HG03066 (cell line): Measurements from ENCODE around the gene PTPN3.
"Not testable (repeated sequence)": the region's sequence is repeated elsewhere in the genome, so short reads cannot be mapped to it uniquely, and the experiment has no call there.

Experiments used
- ATAC-seq: cut with Tn5 transposase; IDR thresholded peaks from one replicate; pipeline ENCODE4 v1.9.1; 2021; ENCODE audit warnings: low read depth; ENCODE audit not compliant: unreplicated experiment

PTPN3 gene

GRCh38 chr9:109403116-109403515 lies 95.0 kb downstream of the PTPN3 start:
- no peak for ATAC-seq

DNA sequence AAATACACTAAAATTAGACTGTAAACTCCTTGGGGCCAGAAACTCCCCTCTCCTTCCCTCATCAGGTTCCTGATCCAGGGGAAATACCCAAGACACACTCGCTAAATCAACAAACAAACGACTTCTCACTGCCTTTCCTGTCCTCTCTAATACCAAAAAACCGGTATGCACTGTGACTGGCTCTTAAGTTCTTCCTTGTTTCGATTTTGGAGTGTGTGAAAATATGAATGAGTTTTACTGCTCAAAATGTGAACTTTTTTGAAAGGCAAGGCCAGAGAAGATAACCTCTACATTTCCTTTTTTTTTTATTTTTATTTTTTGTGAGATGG lies 96.2 kb downstream of the PTPN3 start:
- ATAC-seq, result no peak

- ATAC-seq, result no peak
Measured at GRCh38 chr9:109401169-109401989, 96.7 kb downstream of the PTPN3 start.

GRCh38 chr9:109399258-109399767 lies 98.8 kb downstream of the PTPN3 start:
- ATAC-seq, result peak; percentile 44

- ATAC-seq, result no peak
Measured at GRCh38 chr9:109391176-109391575, 106.9 kb downstream of the PTPN3 start.

GRCh38 chr9:109387856-109388255 lies 110.3 kb downstream of the PTPN3 start:
- no peak for ATAC-seq

- no peak for ATAC-seq
Measured at GRCh38 chr9:109387206-109387605, 110.9 kb downstream of the PTPN3 start.

- no peak for ATAC-seq
Measured at GRCh38 chr9:109385499-109385898, 112.6 kb downstream of the PTPN3 start.

- no peak for ATAC-seq
Measured at GRCh38 chr9:109383947-109384346, 114.2 kb downstream of the PTPN3 start.

GRCh38 chr9:109383356-109383755 lies 114.8 kb downstream of the PTPN3 start:
- no peak for ATAC-seq

DNA sequence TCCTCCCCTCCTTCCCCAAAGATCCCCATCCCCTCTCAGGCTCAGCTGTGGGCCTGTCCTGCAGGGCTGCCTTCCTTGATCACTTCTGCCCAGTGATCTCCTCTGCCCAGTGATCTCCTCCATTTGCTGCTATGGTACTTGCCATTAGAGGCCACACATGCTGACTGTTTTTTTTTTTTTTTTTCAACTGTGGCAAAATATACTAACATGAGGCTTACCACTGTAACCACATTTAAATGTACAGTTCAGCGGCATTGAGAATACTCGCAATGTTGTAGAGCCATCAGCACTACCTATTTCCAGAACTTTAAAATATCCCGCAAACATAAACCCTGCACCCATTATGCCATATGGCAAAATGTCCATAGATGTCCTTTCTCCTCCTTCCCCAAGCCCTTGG lies 115.5 kb downstream of the PTPN3 start:
- ATAC-seq, result no peak

GRCh38 chr9:109382182-109382581 lies 115.9 kb downstream of the PTPN3 start:
- ATAC-seq, result no peak

DNA sequence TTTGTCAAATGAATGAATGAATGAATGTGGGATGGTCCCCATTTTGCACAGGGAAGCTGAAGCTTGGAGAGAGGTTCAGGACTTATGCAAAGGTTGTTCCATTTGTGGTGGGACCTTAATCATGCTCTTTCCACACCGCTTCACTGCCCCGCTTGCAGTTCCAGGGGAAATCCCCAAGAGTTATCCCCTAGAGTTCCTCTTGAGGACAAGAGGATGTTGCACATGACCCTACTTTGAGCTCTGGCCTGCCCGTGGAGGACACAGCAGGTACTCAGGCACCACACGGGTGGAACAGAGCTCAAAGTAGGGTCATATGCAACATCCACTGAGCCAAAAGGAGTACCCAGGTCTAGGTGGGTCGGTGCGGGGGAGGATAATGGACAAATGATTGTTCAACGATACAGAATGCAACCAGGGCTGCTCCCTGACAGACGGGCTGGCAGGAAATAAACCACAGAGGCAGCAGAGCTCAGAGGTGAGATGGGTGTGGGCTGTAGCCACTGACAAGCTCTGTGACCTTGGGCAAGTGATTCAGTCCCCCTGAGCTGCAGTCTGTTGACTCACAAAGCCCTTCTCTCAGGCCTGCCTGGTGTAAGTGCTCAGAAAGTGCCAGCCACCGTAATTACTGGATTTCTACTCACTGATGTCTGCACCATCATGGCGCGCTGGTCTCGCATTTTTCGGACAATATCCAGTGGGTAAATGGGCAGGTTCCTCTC lies 116.9 kb downstream of the PTPN3 start:
- ATAC-seq, result peak; percentile 43

DNA sequence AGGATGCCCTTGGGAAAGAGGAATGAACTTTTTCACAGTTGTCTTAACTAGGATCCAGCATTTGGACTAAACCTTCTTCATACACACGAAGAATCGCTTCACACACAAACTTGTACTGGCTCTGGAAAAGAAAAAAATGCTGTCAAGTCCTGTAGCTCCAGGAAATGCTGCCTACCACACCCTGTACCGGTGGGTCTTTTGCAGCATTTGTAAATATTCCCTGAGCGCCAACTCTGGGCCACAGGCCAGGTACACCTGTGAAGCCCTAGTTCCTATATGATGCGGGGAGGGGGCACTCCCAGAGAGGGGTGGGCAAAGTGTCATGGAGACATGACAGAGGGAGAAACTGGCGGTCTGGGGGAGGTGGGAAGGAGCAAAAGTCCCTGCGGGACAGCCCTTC lies 118.6 kb downstream of the PTPN3 start:
- no peak for ATAC-seq

DNA sequence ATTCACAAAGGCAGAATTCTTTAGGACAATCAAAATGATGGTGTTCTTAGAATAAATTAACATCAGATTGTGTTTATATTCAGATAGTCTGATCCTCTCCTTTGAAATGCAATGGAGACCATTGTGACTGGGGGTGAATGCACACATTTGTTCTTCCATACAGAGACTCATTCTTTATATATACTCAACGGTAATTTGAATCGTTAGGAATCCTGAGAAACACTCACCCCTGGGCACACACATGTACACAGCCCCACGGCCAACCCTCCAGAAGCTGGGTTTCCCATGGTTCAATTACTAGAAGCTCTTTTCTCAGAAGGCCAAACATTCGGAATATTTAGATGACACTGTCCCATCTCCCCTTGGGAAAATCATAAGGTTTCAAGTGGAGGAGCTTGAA lies 119.8 kb downstream of the PTPN3 start:
- ATAC-seq, result no peak

GRCh38 chr9:109372246-109372645 lies 125.9 kb downstream of the PTPN3 start:
- no peak for ATAC-seq

DNA sequence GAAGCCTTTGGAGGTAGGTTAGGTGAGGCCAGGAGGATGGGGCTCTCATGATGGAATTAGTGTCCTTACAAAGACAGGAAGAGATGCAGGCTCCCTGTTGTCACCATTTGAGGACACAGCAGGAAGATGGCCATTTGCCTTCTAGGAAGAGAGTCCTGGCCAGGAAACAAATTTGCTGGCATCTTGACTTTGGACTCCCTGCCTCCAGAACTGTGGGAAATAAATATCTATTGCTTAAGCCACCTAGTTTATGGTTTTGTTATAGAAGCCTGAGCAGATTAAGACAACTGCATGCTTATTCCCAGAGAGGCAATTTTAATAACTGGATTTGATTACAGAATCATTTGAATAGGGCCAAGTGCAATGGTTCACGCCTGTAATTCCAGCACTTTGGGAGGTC lies 126.7 kb downstream of the PTPN3 start:
- no peak for ATAC-seq

DNA sequence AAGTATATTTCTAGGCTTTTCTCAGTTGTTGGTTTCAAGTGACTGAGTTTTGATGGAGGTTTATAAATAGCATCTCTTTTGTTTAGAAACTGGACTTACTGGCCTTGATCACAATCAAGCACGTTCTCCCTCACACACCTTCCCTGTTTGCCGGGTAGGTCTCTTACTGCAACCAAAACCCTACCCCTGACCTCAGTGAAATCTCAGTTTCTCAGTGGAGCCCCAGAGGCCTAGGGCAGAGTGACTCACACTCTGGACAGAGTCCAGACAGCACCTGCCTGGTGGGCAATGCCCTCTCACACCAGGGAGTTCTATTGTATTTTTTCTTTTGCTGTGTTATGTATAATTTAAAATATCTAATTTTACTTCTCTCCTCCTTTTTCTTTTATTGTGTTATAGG lies 128.8 kb downstream of the PTPN3 start:
- peak; percentile 75 for ATAC-seq

DNA sequence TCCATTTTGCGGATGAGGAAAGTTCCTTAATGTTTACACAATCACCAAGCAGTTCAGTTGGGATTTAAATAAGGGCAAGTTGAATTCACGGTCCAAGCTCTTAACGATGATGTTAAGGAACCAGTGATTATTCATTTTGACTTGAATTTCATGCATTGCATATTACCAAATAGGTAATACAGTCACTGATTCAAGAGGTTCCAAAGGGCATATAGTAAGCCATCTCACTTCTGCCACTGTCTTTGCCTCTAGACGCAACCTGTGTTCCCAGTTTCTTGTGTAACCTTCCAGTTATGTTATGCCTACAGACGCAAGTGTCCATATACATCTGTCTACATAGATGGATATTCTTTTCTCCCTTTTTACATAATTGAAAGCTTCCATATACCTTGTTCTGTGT lies 137.3 kb downstream of the PTPN3 start:
- ATAC-seq, result no peak

DNA sequence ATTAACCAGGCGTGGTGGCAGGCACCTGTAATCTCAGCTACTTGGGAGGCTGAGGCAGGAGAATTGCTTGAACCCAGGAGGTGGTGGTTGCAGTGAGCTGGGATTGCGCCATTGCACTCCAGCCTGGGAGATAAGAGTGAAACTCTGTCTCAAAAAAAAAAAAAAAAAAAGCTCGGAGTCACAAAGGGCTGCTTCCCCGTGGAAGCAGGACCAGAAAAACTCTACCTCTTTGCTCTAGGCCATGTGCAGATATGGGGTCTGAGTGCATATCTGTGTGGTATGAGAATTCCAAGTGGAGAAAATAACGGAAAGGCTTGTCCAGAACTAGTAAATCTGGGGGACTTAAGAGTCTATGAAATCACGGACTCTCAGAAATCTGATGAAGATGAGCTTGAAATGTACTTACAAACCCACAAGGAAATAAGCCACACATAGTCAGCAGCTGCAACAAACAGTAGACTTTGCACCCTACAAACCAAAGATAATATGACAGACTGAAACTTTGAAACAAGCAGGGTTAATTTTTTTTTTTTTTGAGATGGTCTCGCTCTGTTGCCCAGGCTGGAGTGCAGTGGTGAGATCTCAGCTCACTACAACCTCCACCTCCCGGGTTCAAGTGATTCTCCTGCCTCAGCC lies 139.0 kb downstream of the PTPN3 start:
- ATAC-seq, result not testable (repeated sequence)

DNA sequence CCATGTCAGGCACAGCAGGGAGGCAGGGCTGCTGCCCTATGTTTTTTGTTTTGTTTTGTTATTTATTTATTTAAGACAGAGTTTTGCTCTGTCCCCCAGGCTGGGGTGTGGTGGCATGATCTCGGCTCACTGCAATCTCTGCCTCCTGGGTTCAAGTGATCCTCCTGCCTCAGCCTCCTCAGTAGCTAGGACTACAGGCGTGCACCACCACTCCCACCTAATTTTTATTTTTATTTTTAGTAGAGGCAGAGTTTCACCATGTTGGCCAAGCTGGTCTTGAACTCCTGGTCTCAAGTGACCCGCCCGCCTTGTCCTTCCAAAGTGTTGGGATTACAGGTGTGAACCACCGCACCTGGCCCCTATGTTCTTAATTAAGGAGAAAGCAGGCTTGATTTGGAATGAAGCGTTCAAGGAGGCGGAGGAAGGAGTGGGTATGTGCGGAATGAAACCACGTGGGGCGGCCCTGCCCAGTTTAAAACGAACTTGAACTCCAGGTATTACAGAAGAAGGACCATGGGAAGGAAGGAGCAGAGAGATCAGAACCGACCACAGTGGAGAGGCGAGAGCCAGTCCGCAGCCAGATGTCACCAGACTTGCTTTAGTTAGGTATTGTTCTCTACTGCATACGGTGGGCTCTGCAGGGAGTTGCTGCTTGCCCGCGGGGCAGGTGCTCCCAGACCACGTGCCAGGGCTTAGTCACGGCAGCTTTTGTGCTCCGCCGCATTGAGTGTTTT lies 142.4 kb downstream of the PTPN3 start:
- no peak for ATAC-seq
